ENCODE results near the gene RSRP1.

RSRP1 gene

DNA sequence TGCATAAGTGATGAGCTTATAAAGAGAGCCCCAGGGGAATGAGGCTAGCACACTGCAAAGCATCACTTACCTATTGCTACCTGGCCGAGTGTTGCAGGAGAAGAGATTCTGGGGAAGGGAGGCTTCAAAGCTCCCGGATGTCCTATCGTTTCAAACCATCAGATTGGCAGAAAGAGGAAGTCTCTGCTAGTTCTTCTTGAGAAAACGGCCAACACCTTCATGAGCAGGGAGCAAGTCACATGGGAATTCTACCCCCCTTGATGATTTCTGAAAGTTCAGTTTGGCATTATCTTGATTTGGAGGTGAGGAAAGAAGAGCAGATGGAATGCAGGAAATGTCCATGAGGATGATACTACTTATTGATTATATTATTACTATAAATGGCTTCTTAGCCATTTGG is 31.1 kb downstream of the RSRP1 start:
- no peak for DNase-seq

DNA sequence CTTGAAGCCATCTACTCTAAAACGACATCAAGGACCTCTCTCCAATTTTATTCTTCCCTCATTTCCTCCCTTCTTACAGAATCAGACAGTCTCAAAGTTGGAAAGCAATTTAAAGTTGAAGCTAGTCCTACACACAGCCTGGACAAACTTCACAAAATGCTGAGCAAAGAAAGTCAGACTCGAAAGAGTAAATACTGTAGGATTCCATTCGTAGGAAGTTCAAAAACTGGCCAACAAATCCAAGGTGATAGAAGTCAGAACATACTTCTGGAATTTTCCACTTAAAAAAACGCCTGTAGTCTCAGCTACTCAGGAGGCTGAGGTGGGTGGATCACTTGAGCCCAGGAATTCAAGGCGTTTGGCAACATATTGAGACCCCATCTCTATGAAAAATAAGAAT is 34.5 kb downstream of the RSRP1 start:
- no peak for DNase-seq

- no peak for DNase-seq
Observed at GRCh38 chr1:25210728-25211127, 36.5 kb downstream of the RSRP1 start.

GRCh38 chr1:25209516-25209915 is 37.7 kb downstream of the RSRP1 start:
- DNase-seq, result no peak

DNA sequence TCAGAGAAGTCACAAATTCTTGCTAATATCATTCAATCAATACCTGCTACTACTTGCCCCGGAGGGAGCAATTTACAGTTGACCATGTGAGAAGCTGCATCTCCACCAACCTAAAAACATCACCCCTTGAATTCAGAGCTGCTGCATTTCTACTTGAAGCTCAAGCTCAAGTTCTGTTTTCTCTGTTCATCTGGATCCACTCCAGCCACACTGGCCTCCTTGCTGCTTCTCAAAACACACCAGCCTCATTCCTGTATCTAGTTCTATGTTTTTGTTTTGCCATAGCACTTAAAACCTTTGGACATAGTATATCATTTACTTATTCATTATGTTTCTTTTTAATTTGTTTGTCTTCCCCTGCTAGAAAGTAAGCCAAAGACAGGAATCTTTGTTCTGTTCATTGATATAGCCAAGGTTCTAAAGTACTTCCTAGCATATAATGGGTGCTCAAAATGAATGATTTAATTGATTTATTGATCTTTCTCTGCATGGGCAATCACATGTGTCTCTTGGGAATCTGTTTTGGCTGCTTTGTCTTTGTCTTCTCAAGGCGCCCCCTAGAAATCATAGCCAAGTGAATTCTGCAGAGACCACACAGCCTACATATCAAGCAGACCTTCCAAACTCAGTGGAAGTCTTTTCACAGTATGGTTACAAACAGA is 38.6 kb downstream of the RSRP1 start:
- no peak for DNase-seq

DNA sequence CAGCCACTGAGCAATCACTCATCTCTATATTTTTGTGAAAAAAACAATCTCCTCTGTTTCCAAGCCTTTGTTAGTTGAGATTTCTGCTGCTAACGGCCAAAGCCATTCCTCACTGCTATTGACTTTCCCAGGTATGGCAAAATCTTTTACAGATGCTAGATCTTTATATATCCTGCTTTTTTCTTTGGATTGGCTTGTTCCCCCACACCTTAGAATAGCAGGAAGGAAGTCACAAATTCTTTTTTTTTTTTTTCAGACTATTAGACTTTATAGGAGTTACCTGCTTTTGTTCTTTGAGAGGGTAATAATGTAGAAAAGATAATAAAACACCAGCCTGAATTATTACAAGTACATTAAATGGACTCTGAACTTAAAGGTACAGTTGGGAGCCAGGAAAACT is 39.2 kb downstream of the RSRP1 start:
- no peak for DNase-seq

DNA sequence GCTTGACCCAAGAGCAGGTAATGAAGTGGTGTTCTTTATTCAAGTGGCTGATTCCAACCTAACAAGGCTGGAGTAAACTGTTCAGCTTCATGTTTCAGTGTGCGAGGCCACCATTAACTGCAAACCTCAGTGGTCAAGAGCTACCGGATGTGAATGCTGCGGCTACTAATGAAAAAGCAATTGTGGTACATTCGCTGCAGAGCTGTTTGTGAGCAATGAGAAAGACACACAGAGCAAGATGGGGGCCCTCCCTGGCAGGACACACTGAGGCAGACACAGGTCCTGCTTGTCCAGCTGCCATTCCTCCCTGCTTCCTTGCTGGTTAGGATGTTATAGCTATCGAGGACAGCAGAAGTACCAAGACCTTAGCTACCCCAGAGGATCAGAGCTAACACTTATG is 41.1 kb downstream of the RSRP1 start:
- no peak for DNase-seq

GRCh38 chr1:25205786-25206185 is 41.5 kb downstream of the RSRP1 start:
- no peak for DNase-seq

DNA sequence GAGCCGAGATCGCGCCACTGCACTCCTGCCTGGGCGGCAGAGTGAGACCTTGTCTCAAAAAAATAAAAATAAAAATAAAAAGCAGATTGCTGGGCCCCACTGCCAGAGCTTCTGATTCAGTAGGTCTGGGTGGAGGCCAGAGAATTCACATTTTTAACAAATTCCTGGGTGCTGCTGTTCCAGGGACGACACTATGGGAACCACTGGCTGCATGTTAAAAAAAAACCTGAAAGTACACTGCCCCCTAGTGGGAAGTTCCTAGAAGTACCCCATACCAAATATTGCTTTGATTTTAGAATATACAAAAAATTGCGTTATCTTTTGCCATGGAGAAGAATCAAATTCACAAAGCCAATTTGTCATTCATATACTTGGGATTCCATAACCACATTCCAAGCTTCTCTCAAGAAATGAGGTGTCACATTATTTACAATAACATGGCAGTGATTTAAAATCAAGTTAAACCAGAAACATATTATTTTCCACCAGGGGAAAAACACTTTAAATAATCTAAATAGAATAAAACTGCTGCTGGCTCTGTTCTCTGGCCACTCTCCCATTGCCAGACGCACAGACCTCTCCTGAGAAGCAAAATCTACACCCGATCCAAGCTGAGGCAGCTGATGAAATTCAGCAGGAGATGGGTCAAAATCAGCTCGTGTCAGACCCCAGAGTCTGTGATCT is 42.3 kb downstream of the RSRP1 start:
- peak; percentile 15 for DNase-seq

GRCh38 chr1:25201006-25201405 is 46.2 kb downstream of the RSRP1 start:
- no peak for DNase-seq

DNA sequence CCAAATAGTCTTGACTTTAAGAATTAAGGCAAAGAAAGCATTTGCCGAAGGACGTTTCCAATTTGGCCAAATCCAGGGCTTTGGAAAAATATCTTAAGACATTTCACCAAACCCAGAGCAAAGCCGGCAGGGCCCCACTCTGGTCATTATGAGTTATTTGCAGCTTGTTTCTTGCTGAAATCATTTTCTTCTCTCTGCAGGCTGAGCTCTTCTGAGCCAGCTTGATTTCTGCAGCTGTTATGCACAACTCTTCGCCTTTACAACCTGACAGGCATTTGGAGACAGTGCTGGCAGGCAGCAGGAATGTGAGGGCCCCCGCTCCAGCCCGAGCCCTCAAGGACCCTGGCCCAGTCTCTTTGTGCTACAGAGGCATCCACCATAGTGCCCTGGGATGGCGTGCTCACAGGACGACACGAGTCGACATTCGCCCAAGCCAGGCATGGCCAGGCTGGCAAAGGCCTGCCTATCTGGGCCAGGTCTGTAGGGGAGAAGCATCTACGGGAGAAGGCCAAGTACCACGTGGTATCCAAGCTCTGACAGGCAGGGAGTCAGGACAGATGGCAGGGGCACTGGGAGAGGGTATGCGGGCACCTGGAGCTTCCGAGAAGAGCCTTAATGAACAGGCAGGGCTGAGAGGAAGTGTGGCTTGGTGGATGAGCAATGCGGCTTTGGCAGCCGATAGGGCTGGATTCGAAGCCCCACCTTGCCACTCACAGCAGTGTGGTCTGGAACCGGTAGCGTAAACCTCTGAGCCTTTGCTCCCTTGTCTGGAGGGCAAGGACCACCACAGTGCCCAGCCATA is 47.2 kb downstream of the RSRP1 start:
- no peak for DNase-seq

DNA sequence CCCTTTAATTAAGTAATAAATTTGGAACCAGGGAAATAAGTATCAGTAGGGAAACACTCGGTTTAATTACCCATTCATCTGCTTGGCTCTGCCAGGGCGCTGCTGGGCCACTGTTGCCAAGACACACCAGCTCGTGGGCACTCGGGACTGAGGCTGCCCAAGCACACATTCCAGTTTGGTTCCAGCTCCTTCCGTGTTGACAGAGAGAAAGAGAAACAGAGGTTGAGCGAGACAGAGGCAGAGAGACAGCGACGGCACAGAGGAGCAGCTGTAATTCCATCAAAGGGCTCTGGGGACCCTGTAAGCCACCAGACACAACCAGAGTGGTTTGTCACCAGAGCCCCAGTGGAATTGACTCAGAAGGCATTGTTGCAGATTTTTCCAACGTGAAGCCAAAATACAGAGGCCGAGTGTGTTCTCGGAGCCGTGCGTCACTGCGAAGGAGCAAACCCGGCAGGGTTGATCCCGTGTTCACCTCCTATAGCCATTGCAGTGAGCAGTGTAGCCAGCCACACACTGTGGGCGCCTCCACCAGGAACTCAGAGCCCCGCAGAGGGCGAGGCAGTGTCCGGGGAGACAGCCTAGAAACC is 48.5 kb downstream of the RSRP1 start:
- DNase-seq, result no peak

DNA sequence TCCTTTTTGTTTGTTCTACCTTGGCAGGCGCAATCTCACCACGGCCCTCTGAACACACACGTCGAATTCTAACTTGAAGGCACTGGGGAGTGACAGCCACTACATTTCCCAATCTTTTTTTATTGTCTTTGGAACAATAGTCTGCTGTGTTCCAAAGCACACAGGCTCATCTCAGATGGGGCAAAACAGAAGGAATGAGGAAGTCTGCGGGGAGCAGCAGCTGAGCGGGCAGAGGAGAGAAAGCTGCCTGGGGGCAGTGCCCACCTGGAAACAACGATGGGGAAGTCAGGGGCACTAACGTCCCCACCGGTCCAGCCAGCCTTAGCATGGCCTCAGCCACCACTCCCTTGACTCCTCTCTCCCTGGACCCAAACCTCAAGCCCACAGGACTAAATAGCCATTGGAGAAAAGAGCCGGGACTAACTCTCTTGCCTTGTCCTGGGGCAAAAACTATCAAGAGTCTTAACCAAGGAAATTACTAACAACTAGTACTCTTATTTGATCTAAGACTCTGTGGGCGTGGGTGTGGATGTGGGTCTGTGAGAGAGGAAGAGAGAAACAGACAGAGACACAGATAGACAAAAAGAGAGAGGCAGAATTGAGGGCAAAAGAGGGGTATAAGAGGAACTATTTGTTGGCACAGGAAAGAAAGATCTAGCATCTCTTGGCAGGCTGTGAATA is 49.1 kb downstream of the RSRP1 start:
- DNase-seq, result no peak

GRCh38 chr1:25197235-25197975 is 49.8 kb downstream of the RSRP1 start:
- no peak for DNase-seq

DNA sequence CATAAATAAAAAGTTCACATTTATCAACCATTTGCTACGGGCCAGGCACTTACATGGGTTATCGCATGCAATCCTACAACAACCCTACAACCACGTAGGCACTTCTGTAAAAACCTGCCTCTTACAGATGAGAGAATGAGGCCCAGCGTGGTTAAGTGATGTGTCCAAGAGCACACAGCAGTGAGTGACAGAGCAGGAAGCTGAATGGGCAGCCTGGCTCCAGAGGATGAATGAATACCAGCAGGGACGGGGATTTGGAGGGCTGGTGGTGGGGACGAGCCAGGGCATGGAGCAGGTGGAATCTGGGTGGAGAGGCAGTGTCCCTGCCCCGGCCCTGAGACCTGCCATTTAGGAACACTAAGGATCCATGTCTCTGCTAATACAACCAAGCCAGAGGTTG is 50.4 kb downstream of the RSRP1 start:
- DNase-seq, result no peak

GRCh38 chr1:25195835-25196234 is 51.4 kb downstream of the RSRP1 start:
- no peak for DNase-seq

GRCh38 chr1:25194572-25195020 is 52.7 kb downstream of the RSRP1 start:
- no peak for DNase-seq

DNA sequence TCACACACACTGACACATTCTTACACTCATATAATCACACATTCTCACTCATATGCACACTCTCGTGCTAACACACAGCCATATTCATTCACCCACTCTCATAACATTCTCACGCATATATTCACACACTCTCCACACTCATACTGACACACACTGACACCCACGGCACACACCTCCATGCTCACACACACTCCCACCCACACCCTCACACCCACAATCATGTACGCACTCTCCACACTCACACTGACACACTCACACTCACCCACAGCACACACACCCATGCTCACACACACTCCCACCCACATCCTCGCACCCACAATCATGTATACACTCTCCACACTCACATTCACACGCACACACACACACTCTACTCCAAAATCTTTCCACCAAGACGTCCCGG is 53.2 kb downstream of the RSRP1 start:
- no peak for DNase-seq

DNA sequence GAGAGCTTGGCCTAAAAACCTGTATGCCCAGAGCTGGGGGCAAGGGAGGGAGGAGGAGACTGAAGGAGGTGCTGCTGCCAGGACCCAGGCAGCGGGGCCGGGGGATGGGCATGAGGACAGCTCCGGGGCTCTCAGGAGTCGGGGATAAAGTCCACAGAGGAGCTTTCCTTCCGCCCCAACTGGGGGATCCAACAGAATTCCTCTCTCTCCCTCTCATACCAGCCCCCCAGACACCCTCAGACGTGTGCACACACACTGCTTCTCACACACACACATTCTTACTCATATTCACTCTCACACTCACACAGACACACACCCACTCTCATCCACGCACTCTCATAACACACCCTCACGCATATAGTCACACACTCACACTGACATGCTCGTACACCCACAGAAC is 54.0 kb downstream of the RSRP1 start:
- no peak for DNase-seq
